AG08396 (cell line): ENCODE measurements around the gene IFNGR2.
A peak's percentile ranks its signal among the peaks of the same experiment; 100 is the strongest.
"Not testable (repeated sequence)": the region's sequence is repeated elsewhere in the genome, so short reads cannot be mapped to it uniquely, and the experiment has no call there.

Source experiments
- DNase-seq: peaks from one replicate; pipeline ENCODE4 v3.0.0; 2012; ENCODE audit warnings: low spot score, mixed read lengths

The IFNGR2 gene

GRCh38 chr21:33377221-33377920 is 25.8 kb upstream of the IFNGR2 start:
- no peak for DNase-seq

GRCh38 chr21:33378081-33378480 is 25.1 kb upstream of the IFNGR2 start:
- no peak for DNase-seq

GRCh38 chr21:33379934-33380333 is 23.3 kb upstream of the IFNGR2 start:
- DNase-seq = not testable (repeated sequence)

- DNase-seq = peak; percentile 84
Observed at GRCh38 chr21:33380483-33380998, 22.7 kb upstream of the IFNGR2 start.

- DNase-seq = not testable (repeated sequence)
Observed at GRCh38 chr21:33381381-33381780, 21.8 kb upstream of the IFNGR2 start.

GRCh38 chr21:33383056-33383888 is 19.9 kb upstream of the IFNGR2 start:
- DNase-seq = peak; percentile 30

- DNase-seq = no peak
Observed at GRCh38 chr21:33384841-33385331, 18.3 kb upstream of the IFNGR2 start.

GRCh38 chr21:33386222-33386784 is 16.9 kb upstream of the IFNGR2 start:
- no peak for DNase-seq

- DNase-seq = no peak
Observed at GRCh38 chr21:33387294-33387693, 15.9 kb upstream of the IFNGR2 start.

GRCh38 chr21:33388188-33388587 is 15.0 kb upstream of the IFNGR2 start:
- no peak for DNase-seq

GRCh38 chr21:33390479-33390878 is 12.7 kb upstream of the IFNGR2 start:
- no peak for DNase-seq

GRCh38 chr21:33391656-33392055 is 11.6 kb upstream of the IFNGR2 start:
- no peak for DNase-seq

GRCh38 chr21:33392284-33392985 is 10.8 kb upstream of the IFNGR2 start:
- DNase-seq = no peak

GRCh38 chr21:33393348-33393747 is 9.9 kb upstream of the IFNGR2 start:
- DNase-seq = no peak

GRCh38 chr21:33394260-33394659 is 9.0 kb upstream of the IFNGR2 start:
- DNase-seq = no peak

- DNase-seq = peak; percentile 41
Observed at GRCh38 chr21:33395891-33396331, 7.3 kb upstream of the IFNGR2 start.

GRCh38 chr21:33396436-33396835 is 6.8 kb upstream of the IFNGR2 start:
- no peak for DNase-seq

GRCh38 chr21:33396951-33397350 is 6.3 kb upstream of the IFNGR2 start:
- no peak for DNase-seq

- DNase-seq = no peak
Observed at GRCh38 chr21:33397717-33398116, 5.5 kb upstream of the IFNGR2 start.

- DNase-seq = no peak
Observed at GRCh38 chr21:33398361-33398760, 4.9 kb upstream of the IFNGR2 start.

GRCh38 chr21:33401630-33401992 is 1.6 kb upstream of the IFNGR2 start:
- DNase-seq = no peak
